ACC112 (cell line): Measurements from ENCODE around the gene SRPX.

Source experiments
- H2AFZ ChIP-seq: fragments of 200-600 bp; sonication (generic); one replicate; pipeline ENCODE4 v1.6.0; 2017; ENCODE audit warnings: antibody characterized with exemption, low read length; ENCODE audit not compliant: unreplicated experiment
- H3K27ac ChIP-seq: fragments of 200-600 bp; sonication (generic); 2 replicates; pipeline ENCODE4 v1.5.1; 2014; ENCODE audit warnings: low read depth, mild to moderate bottlenecking, antibody characterized with exemption, low read length, moderate library complexity
- H3K27me3 ChIP-seq: fragments of 200-600 bp; sonication (generic); 2 replicates; pipeline ENCODE4 v1.6.1; 2014; ENCODE audit warnings: mild to moderate bottlenecking, antibody characterized with exemption, low read length, moderate library complexity, mixed read lengths; ENCODE audit not compliant: insufficient read depth
- H3K36me3 ChIP-seq: fragments of 200-600 bp; sonication (generic); 2 replicates; pipeline ENCODE4 v1.6.1; 2016; ENCODE audit warnings: mild to moderate bottlenecking, antibody characterized with exemption, low read length, moderate library complexity, mixed read lengths; ENCODE audit not compliant: insufficient read depth
- H3K4me1 ChIP-seq: fragments of 200-600 bp; sonication (generic); one replicate; pipeline ENCODE4 v1.6.1; 2016; ENCODE audit warnings: low read length, mixed read lengths; ENCODE audit not compliant: insufficient read depth, unreplicated experiment, control insufficient read depth
- H3K4me3 ChIP-seq: fragments of 200-600 bp; sonication (generic); 2 replicates; pipeline ENCODE4 v1.5.1; 2014; ENCODE audit warnings: mild to moderate bottlenecking, low read depth, low read length
- H3K79me2 ChIP-seq: fragments of 200-600 bp; sonication (generic); one replicate; pipeline ENCODE4 v1.6.0; 2016; ENCODE audit warnings: low read length; ENCODE audit not compliant: control insufficient read depth, unreplicated experiment, insufficient read depth

SRPX gene

GRCh38 chrX:38138900-38139299, 81.8 kb downstream of the SRPX start:
- Histone ChIP-seq H3K27ac (no peak overlapping the region), H3K4me1 (peaks cover 9% of the 10 kb centered on the region), H3K36me3 (no peaks in the 10 kb centered on the region), H3K27me3 (no peaks in the 10 kb centered on the region), H2AFZ (no peak overlapping the region), H3K79me2 (no peaks in the 10 kb centered on the region), H3K4me3 (no peak overlapping the region)

GRCh38 chrX:38138157-38138891, 82.3 kb downstream of the SRPX start:
- H3K4me1 ChIP-seq = peaks cover 9% of the 10 kb centered on the region
- no peaks in the 10 kb centered on the region for H3K27me3 ChIP-seq
- H3K36me3 ChIP-seq = no peaks in the 10 kb centered on the region
- H3K4me3 ChIP-seq = no peak overlapping the region
- H3K27ac ChIP-seq = no peak overlapping the region
- no peaks in the 10 kb centered on the region for H3K79me2 ChIP-seq
- H2AFZ ChIP-seq = no peak overlapping the region

GRCh38 chrX:38129366-38129765, 91.3 kb downstream of the SRPX start:
- H3K36me3 ChIP-seq = no peaks in the 10 kb centered on the region
- H3K27me3 ChIP-seq = no peaks in the 10 kb centered on the region
- H2AFZ ChIP-seq = no peak overlapping the region
- H3K79me2 ChIP-seq = no peaks in the 10 kb centered on the region
- no peak overlapping the region for H3K4me3 ChIP-seq
- H3K27ac ChIP-seq = no peak overlapping the region
- H3K4me1 ChIP-seq = no peaks in the 10 kb centered on the region

GRCh38 chrX:38127961-38128360, 92.7 kb downstream of the SRPX start:
- Histone ChIP-seq H2AFZ (no peak overlapping the region), H3K36me3 (no peaks in the 10 kb centered on the region), H3K79me2 (no peaks in the 10 kb centered on the region), H3K4me3 (no peak overlapping the region), H3K27ac (no peak overlapping the region), H3K4me1 (no peaks in the 10 kb centered on the region), H3K27me3 (no peaks in the 10 kb centered on the region)

- Histone ChIP-seq H3K4me1 (no peaks in the 10 kb centered on the region), H3K27ac (no peak overlapping the region), H3K4me3 (no peak overlapping the region), H3K79me2 (no peaks in the 10 kb centered on the region), H3K27me3 (no peaks in the 10 kb centered on the region), H3K36me3 (no peaks in the 10 kb centered on the region), H2AFZ (no peak overlapping the region)
Observed at GRCh38 chrX:38126179-38126578, 94.5 kb downstream of the SRPX start.

- Histone ChIP-seq H3K4me1 (no peaks in the 10 kb centered on the region), H3K4me3 (no peak overlapping the region), H3K27ac (no peak overlapping the region), H3K36me3 (no peaks in the 10 kb centered on the region), H3K27me3 (no peaks in the 10 kb centered on the region), H2AFZ (no peak overlapping the region), H3K79me2 (no peaks in the 10 kb centered on the region)
Observed at GRCh38 chrX:38124000-38124399, 96.7 kb downstream of the SRPX start.

GRCh38 chrX:38117485-38117884, 103.2 kb downstream of the SRPX start:
- H3K4me3 ChIP-seq = no peak overlapping the region
- H3K4me1 ChIP-seq = no peaks in the 10 kb centered on the region
- no peaks in the 10 kb centered on the region for H3K27me3 ChIP-seq
- H3K27ac ChIP-seq = no peak overlapping the region
- no peaks in the 10 kb centered on the region for H3K79me2 ChIP-seq
- H3K36me3 ChIP-seq = no peaks in the 10 kb centered on the region
- no peak overlapping the region for H2AFZ ChIP-seq

GRCh38 chrX:38116706-38117105, 104.0 kb downstream of the SRPX start:
- H3K4me3 ChIP-seq = no peak overlapping the region
- H3K27me3 ChIP-seq = no peaks in the 10 kb centered on the region
- H3K79me2 ChIP-seq = no peaks in the 10 kb centered on the region
- H2AFZ ChIP-seq = no peak overlapping the region
- no peaks in the 10 kb centered on the region for H3K36me3 ChIP-seq
- H3K27ac ChIP-seq = no peak overlapping the region
- no peaks in the 10 kb centered on the region for H3K4me1 ChIP-seq

- H2AFZ ChIP-seq = no peak overlapping the region
- H3K4me1 ChIP-seq = no peaks in the 10 kb centered on the region
- no peaks in the 10 kb centered on the region for H3K36me3 ChIP-seq
- H3K79me2 ChIP-seq = no peaks in the 10 kb centered on the region
- no peaks in the 10 kb centered on the region for H3K27me3 ChIP-seq
- no peak overlapping the region for H3K4me3 ChIP-seq
- no peak overlapping the region for H3K27ac ChIP-seq
Observed at GRCh38 chrX:38112566-38112965, 108.1 kb downstream of the SRPX start.

GRCh38 chrX:38111196-38111595, 109.5 kb downstream of the SRPX start:
- Histone ChIP-seq H3K4me1 (no peaks in the 10 kb centered on the region), H3K27me3 (no peaks in the 10 kb centered on the region), H3K27ac (no peak overlapping the region), H3K36me3 (no peaks in the 10 kb centered on the region), H3K79me2 (no peaks in the 10 kb centered on the region), H3K4me3 (no peak overlapping the region), H2AFZ (no peak overlapping the region)

GRCh38 chrX:38110231-38110630, 110.4 kb downstream of the SRPX start:
- Histone ChIP-seq H3K36me3 (no peaks in the 10 kb centered on the region), H3K79me2 (no peaks in the 10 kb centered on the region), H3K4me3 (no peak overlapping the region), H3K27me3 (no peaks in the 10 kb centered on the region), H2AFZ (no peak overlapping the region), H3K4me1 (no peaks in the 10 kb centered on the region), H3K27ac (no peak overlapping the region)
